ENCODE measurements around the gene NT5DC3.

NT5DC3 gene

GRCh38 chr12:103881261-103881660 is 40.2 kb upstream of the NT5DC3 start:
- ChIA-PET POLR2A (interaction anchor here (1.2 kb wide), 1 partner anchor 85 kb away, joined by 5 read pairs; the partner anchor contains the start of gene TDG), CTCF (no interaction called here)
- no peak for DNase-seq (ENCODE audit: extremely low spot score)
- TF ChIP-seq ELF4 (IDR thresholded peaks at IDR 0.05) = no peak
- TF ChIP-seq LEF1 (IDR thresholded peaks at IDR 0.05; ENCODE audit: borderline replicate concordance) = no peak
- no peak for TF ChIP-seq SP1 (IDR thresholded peaks at IDR 0.05)
- TF ChIP-seq FOXK2 (IDR thresholded peaks at IDR 0.05) = no peak
- no peak for TF ChIP-seq HDGF (IDR thresholded peaks at IDR 0.05; ENCODE audit: borderline replicate concordance)
- no peak for TF ChIP-seq SUZ12 (IDR thresholded peaks at IDR 0.05)
- TF ChIP-seq, protein P1, sequence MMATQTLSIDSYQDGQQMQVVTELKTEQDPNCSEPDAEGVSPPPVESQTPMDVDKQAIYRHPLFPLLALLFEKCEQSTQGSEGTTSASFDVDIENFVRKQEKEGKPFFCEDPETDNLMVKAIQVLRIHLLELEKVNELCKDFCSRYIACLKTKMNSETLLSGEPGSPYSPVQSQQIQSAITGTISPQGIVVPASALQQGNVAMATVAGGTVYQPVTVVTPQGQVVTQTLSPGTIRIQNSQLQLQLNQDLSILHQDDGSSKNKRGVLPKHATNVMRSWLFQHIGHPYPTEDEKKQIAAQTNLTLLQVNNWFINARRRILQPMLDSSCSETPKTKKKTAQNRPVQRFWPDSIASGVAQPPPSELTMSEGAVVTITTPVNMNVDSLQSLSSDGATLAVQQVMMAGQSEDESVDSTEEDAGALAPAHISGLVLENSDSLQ (IDR thresholded peaks at IDR 0.05) = no peak
- no peak for TF ChIP-seq FOXA1 (IDR thresholded peaks at IDR 0.05)
- TF ChIP-seq BHLHE40 (IDR thresholded peaks at IDR 0.05; ENCODE audit: borderline replicate concordance) = no peak
- TF ChIP-seq FOXM1 (IDR thresholded peaks at IDR 0.05; ENCODE audit: borderline replicate concordance) = no peak
- TF ChIP-seq NFRKB (IDR thresholded peaks at IDR 0.05) = no peak
- TF ChIP-seq CTBP1 (IDR thresholded peaks at IDR 0.05; ENCODE audit: borderline replicate concordance) = no peak
- no peak for TF ChIP-seq ARNT (IDR thresholded peaks at IDR 0.05)

GRCh38 chr12:103880299-103881142 is 39.5 kb upstream of the NT5DC3 start:
- ChIA-PET CTCF (no interaction called here), POLR2A (interaction anchor here (0.9 to 1.2 kb wide), 2 partner anchors 49 to 85 kb away, joined by 3 to 5 read pairs; partner anchors contain the start of gene TDG)
- DNase-seq (ENCODE audit: extremely low spot score) = no peak
- no peak for TF ChIP-seq CTBP1 (IDR thresholded peaks at IDR 0.05; ENCODE audit: borderline replicate concordance)

DNA sequence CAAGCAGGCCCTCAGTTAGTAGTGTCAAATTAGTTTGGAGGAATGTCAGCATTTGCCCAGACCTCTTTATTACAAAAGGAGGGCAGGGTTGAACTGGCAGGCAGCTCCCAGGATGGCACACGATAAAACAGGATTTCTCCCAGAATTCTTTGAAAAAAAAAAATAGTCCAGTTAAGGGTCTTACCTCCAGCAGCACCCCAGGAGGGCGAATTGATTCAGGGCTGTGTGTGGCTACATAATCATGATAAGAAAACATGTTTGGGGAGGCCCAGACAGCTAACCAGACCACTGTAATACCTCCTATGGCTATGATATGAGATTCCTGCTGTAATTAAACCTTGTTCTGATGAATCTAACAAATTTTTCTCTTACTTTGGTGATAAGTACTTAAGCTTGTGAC is 38.8 kb upstream of the NT5DC3 start:
- ChIA-PET CTCF (no interaction called here), POLR2A (interaction anchor here (0.9 to 1.2 kb wide), 2 partner anchors 50 to 86 kb away, joined by 3 to 5 read pairs; partner anchors contain the start of gene TDG)
- DNase-seq (ENCODE audit: extremely low spot score) = no peak
- no peak for TF ChIP-seq HDGF (IDR thresholded peaks at IDR 0.05; ENCODE audit: borderline replicate concordance)
- TF ChIP-seq TARDBP (IDR thresholded peaks at IDR 0.05) = no peak
- no peak for TF ChIP-seq SP1 (IDR thresholded peaks at IDR 0.05)
- TF ChIP-seq, protein P1 (IDR thresholded peaks at IDR 0.05) = no peak
- no peak for TF ChIP-seq L3MBTL2 (conservative IDR thresholded peaks at IDR 0.05)
- TF ChIP-seq ARNT (IDR thresholded peaks at IDR 0.05) = no peak
- no peak for TF ChIP-seq FOXA1 (IDR thresholded peaks at IDR 0.05)
- TF ChIP-seq ELF4 (IDR thresholded peaks at IDR 0.05) = no peak
- TF ChIP-seq NFRKB (IDR thresholded peaks at IDR 0.05) = no peak
- TF ChIP-seq BHLHE40 (IDR thresholded peaks at IDR 0.05; ENCODE audit: borderline replicate concordance) = no peak
- TF ChIP-seq FOXM1 (IDR thresholded peaks at IDR 0.05; ENCODE audit: borderline replicate concordance) = no peak
- TF ChIP-seq SUZ12 (IDR thresholded peaks at IDR 0.05) = no peak
- TF ChIP-seq CTBP1 (IDR thresholded peaks at IDR 0.05; ENCODE audit: borderline replicate concordance) = no peak
- TF ChIP-seq FOXK2 (IDR thresholded peaks at IDR 0.05) = no peak
- TF ChIP-seq ZNF384 (IDR thresholded peaks at IDR 0.05) = no peak
- TF ChIP-seq LEF1 (IDR thresholded peaks at IDR 0.05; ENCODE audit: borderline replicate concordance) = no peak

DNA sequence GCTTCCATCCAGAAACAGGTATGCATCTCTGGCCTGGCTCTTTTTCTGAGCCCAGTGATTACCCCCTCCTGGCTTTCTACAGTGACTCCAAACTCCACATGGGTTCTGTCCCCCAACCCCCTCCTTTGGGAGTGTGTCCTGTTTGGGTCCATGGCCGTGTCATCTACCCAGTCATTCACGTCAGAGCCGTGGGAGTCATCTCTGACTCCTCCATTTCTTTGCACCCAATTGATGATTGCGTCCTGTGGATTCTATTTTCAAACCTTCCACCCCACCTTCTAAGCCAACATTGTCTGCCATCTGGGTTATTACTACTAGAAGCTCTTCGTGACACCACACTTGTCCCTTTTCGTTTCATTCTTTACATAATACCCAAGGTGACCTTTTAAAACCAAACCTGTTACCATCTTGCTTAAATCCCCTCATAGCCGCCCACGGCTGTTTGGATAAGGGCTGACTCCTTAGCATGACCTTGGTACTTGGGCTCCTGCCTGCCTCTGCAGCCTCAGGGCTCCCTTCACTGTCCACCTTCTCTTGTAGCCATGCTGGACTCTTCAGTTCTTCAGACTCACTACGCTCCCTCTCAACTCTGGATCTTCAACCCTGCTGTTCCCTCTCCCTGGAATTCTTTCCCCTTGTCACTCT is 38.1 kb upstream of the NT5DC3 start:
- POLR2A ChIA-PET = no interaction called here
- CTCF ChIA-PET = no interaction called here

DNA sequence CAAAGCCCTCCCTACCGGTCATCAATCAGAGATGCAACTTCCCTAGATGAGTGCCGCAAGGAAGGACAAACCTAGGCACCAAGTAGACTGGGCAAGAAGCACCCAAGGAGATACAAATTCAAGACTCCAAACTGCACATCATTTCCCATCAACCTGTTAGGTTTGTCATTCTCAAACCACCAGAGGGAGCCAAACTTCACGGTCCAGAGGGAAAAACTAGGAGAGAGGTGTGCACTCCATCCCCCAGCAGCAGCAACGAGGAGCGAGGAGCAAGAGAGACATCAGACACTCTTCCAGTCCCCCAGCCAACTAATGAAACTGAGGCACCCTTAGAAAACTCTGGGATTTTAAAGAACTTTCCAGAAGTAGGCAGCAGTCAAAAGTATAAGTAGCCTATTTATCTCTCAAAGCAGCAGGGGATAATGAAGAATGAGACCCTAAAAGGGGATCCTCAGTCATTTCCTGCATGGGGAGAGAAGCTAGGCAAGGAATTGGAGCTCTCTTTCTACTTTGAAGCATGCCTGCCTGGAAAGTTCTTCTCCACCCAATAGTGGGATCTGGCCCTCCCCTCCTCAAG is 37.0 kb upstream of the NT5DC3 start:
- peak; percentile 80 for DNase-seq (ENCODE audit: extremely low spot score)
- TF ChIP-seq CTBP1 (IDR thresholded peaks at IDR 0.05; ENCODE audit: borderline replicate concordance) (no peak), TARDBP (IDR thresholded peaks at IDR 0.05) (no peak), SP1 (IDR thresholded peaks at IDR 0.05) (no peak), SUZ12 (IDR thresholded peaks at IDR 0.05) (no peak), ZNF384 (IDR thresholded peaks at IDR 0.05) (no peak), FOXM1 (IDR thresholded peaks at IDR 0.05; ENCODE audit: borderline replicate concordance) (no peak), ARNT (IDR thresholded peaks at IDR 0.05) (no peak), FOXA1 (IDR thresholded peaks at IDR 0.05) (no peak), NFRKB (IDR thresholded peaks at IDR 0.05) (no peak), FOXK2 (IDR thresholded peaks at IDR 0.05) (no peak), ELF4 (IDR thresholded peaks at IDR 0.05) (no peak), LEF1 (IDR thresholded peaks at IDR 0.05; ENCODE audit: borderline replicate concordance) (no peak), L3MBTL2 (conservative IDR thresholded peaks at IDR 0.05) (no peak), BHLHE40 (IDR thresholded peaks at IDR 0.05; ENCODE audit: borderline replicate concordance) (no peak), HDGF (IDR thresholded peaks at IDR 0.05; ENCODE audit: borderline replicate concordance) (no peak)
- TF ChIP-seq, protein P1 (IDR thresholded peaks at IDR 0.05) = no peak
- CTCF ChIA-PET = interaction anchor here (0.6 to 0.7 kb wide), 2 partner anchors 12 to 119 kb away, joined by 3 to 6 read pairs; no protein-coding TSS in a partner anchor
- POLR2A ChIA-PET = no interaction called here

More for the DNA sequence above, 38.1 kb upstream of the NT5DC3 start:
- TF ChIP-seq FOXM1 (IDR thresholded peaks at IDR 0.05; ENCODE audit: borderline replicate concordance) (no peak), BHLHE40 (IDR thresholded peaks at IDR 0.05; ENCODE audit: borderline replicate concordance) (no peak), SUZ12 (IDR thresholded peaks at IDR 0.05) (no peak), HDGF (IDR thresholded peaks at IDR 0.05; ENCODE audit: borderline replicate concordance) (no peak), CTBP1 (IDR thresholded peaks at IDR 0.05; ENCODE audit: borderline replicate concordance) (no peak), ELF4 (IDR thresholded peaks at IDR 0.05) (no peak), LEF1 (IDR thresholded peaks at IDR 0.05; ENCODE audit: borderline replicate concordance) (no peak), TARDBP (IDR thresholded peaks at IDR 0.05) (no peak), FOXA1 (IDR thresholded peaks at IDR 0.05) (no peak), L3MBTL2 (conservative IDR thresholded peaks at IDR 0.05) (no peak), FOXK2 (IDR thresholded peaks at IDR 0.05) (no peak), ARNT (IDR thresholded peaks at IDR 0.05) (no peak), ZNF384 (IDR thresholded peaks at IDR 0.05) (no peak)
- TF ChIP-seq, protein P1 (IDR thresholded peaks at IDR 0.05) = no peak
- DNase-seq (ENCODE audit: extremely low spot score) = no peak

Measured in HEK293T (cell line).